Fibroblast of pulmonary artery (primary cell): ENCODE measurements around the gene INTS3.
A peak's percentile ranks its signal among the peaks of the same experiment; 100 is the strongest.

Source experiments
- DNase-seq: peaks from one replicate; pipeline ENCODE4 v3.0.0-alpha.2; 2010; ENCODE audit warnings: low read depth
- H3K4me3 ChIP-seq: replicated peaks from 2 replicates; pipeline ENCODE4 v1.5.1; 2011; ENCODE audit warnings: low read depth, mild to moderate bottlenecking, control low read depth, low read length, moderate library complexity
- CTCF ChIP-seq: IDR thresholded peaks from 2 replicates; pipeline ENCODE4 v1.5.1; 2011; ENCODE audit warnings: mild to moderate bottlenecking, control low read depth, low read length, inconsistent platforms; ENCODE audit errors: missing control alignments

Gene INTS3

GRCh38 chr1:153683854-153684253 is 44.0 kb upstream of the INTS3 start:
- TF ChIP-seq CTCF, result no peak
- DNase-seq, result peak; percentile 57
- no peak overlapping the region for H3K4me3 ChIP-seq

GRCh38 chr1:153684892-153685291 is 43.0 kb upstream of the INTS3 start:
- no peak for DNase-seq
- no peak for TF ChIP-seq CTCF

GRCh38 chr1:153685544-153686340 is 42.1 kb upstream of the INTS3 start:
- TF ChIP-seq CTCF, result no peak
- no peak overlapping the region for H3K4me3 ChIP-seq
- DNase-seq, result no peak

More at GRCh38 chr1:153684892-153685291, 43.0 kb upstream of the INTS3 start:
- H3K4me3 ChIP-seq, result no peak overlapping the region

GRCh38 chr1:153687346-153688125 is 40.3 kb upstream of the INTS3 start:
- TF ChIP-seq CTCF, result no peak
- DNase-seq, result no peak
- no peak overlapping the region for H3K4me3 ChIP-seq

GRCh38 chr1:153688276-153688675 is 39.6 kb upstream of the INTS3 start:
- no peak for TF ChIP-seq CTCF
- DNase-seq, result no peak
- H3K4me3 ChIP-seq, result no peak overlapping the region

GRCh38 chr1:153688736-153689328 is 39.0 kb upstream of the INTS3 start:
- TF ChIP-seq CTCF, result no peak
- no peak for DNase-seq

More at GRCh38 chr1:153688736-153689328, 39.0 kb upstream of the INTS3 start:
- H3K4me3 ChIP-seq, result no peak overlapping the region
